NCI-H526 treated with DMSO at 0.1 percent for 48 hours (cell line): ENCODE data around the gene MCF2L2.
"Not testable (repeated sequence)": the region's sequence is repeated elsewhere in the genome, so short reads cannot be mapped to it uniquely, and the experiment has no call there.

Experiments used
- DNase-seq: peaks from one replicate; lab custom pipeline; 2025; lab: John Stamatoyannopoulos, UW

MCF2L2 gene

DNA sequence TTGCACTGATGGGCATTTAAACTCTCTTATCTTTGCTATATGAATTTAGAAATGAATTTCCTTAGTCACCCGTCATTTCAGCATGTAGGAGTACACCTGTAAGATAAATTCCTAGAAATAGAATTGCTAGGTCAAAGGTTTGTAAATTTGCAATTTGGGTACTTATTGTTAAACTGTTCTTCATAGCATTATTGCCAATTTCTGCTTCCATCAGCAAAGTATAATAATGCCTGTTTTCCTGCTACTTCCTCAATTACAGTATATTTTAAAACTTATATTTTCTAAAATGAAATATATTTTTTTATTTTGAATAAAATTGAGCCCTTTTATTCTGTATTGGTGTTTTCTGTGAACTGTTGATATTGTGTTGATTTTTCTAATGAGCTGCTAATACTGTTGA is 16.3 kb upstream of the MCF2L2 start:
- no peak for DNase-seq

- no peak for DNase-seq
These were observed 15.3 kb upstream of the MCF2L2 start for GRCh38 chr3:183443395-183444385.

- DNase-seq: no peak
These were observed 14.6 kb upstream of the MCF2L2 start for GRCh38 chr3:183442994-183443393.

GRCh38 chr3:183440521-183440920 is 12.1 kb upstream of the MCF2L2 start:
- not testable (repeated sequence) for DNase-seq

DNA sequence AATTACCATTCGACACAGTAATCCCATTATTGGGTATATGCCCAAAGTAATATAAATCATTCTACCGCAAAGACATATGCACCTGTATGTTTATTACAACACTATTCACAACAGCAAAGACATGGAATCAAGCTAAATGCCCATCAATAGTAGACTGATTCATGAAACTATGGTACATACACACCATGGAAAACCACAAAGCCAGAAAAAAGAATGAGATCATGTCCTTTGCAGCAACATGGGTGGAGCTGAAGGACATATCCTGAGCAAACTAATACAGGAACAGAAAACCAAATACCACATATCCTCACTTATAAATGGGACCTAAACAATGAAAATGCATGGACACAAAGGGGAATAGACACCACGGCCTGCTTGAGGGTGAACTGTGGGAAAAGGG is 11.1 kb upstream of the MCF2L2 start:
- DNase-seq: no peak

GRCh38 chr3:183438735-183439134 is 10.3 kb upstream of the MCF2L2 start:
- DNase-seq: no peak

- DNase-seq: no peak
These were observed 9.5 kb upstream of the MCF2L2 start for GRCh38 chr3:183437666-183438564.

- no peak for DNase-seq
These were observed 8.6 kb upstream of the MCF2L2 start for GRCh38 chr3:183437061-183437460.

DNA sequence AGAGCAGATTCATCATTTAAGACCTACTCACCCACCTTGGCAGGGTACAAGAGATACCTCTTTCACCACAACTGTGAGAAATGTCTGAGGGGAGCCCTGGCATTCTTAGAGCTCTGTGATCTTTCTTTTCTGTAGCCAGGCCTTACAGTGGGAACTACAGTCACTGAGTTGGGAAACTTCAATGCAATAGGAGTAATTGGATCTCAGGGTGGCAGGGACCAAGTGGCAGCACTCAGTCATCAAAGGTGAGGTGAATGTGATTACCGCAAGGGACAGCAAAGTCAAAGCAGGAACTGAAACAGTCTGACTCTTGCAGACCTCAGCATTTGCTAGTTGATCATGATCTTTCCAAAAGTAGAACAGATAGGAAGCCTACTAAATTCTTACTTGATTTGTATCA is 7.2 kb upstream of the MCF2L2 start:
- DNase-seq: no peak

GRCh38 chr3:183434992-183435391 is 6.6 kb upstream of the MCF2L2 start:
- DNase-seq: no peak

GRCh38 chr3:183434503-183434902 is 6.1 kb upstream of the MCF2L2 start:
- no peak for DNase-seq

DNA sequence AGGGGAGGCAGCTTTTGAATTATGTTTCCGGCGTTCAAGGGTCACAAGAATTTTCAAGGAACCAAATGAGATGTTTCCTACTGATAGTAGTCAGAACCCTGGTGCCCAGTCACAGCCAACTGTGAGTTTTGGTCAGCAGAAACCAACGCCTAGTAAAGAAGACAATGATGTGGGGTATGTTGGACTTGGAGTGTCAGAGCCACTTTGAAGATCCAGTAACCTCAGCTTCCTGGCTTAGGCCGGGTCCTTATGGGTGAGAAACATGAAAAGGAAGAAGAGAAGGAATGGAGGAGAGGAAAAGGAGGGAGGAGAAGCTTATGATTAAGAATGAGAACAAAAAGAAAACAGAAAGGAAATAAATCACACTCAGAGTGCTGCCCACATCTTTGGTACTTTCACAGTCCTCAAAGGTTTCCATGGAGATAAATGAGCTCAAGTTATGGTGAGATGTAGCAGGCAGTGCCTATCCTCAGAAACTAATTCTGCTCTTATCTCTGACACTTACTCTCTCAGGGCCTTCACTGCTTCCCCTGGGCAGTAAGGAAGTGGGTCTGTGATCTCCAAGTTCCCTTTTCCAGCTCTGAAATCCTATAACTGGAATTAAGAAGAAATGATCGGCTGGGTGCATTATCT is 2.0 kb upstream of the MCF2L2 start:
- DNase-seq: no peak

DNA sequence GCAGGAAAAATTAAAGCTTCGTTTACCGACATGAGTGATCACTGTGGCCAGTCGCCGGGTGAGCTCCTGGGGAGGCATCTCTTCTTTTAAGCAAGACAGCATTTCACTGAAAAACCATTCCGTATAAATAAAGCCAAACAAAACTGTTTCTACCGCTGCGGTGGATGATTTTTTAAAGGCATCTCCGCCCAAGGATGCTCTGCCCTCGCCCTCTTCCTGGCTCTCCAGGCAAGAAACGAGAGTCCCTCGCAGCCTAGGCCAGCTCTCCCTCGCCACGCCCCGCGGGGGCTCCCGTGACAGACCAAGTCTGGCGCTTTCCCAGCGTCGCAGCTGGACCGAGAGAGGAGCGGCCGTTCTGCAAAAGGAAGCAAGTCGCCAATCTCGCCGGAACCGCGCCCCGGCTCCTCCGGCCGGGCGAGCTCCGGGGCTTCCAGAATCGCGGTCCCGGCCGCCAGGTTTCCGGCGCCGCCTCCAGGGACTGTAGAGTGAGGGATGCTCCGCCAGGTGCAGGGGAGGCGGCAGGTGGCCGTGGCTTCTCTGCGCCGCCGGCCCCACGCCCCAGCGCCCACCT is 458 bp downstream of the MCF2L2 start:
- DNase-seq: peak; percentile 75

GRCh38 chr3:183427196-183427875 is 1.1 kb downstream of the MCF2L2 start:
- peak; percentile 24 for DNase-seq

DNA sequence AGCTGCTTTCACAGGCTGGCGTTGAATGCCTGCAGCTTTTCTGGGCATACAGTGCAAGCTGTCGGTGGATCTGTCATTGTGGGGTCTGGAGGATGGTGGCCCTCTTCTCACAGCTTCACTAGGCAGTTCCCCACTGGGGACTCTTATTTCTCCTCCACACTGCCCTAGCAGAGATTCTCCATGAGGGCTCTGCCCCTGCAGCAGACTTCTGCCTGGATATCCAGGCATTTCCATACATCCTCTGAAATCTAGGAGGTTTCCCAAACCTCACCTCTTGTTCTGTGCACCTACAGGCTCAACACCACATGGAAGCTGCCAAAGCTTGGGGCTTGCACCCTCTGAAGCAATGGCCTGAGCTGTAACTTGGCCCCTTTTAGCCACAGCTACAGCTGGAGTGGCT is 9.6 kb downstream of the MCF2L2 start:
- not testable (repeated sequence) for DNase-seq

- no peak for DNase-seq
These were observed 17.1 kb downstream of the MCF2L2 start for GRCh38 chr3:183411216-183411922.

- DNase-seq: no peak
These were observed 17.7 kb downstream of the MCF2L2 start for GRCh38 chr3:183410759-183411158.

- DNase-seq: no peak
These were observed 18.1 kb downstream of the MCF2L2 start for GRCh38 chr3:183410280-183410679.

GRCh38 chr3:183409219-183409618 is 19.2 kb downstream of the MCF2L2 start:
- no peak for DNase-seq

DNA sequence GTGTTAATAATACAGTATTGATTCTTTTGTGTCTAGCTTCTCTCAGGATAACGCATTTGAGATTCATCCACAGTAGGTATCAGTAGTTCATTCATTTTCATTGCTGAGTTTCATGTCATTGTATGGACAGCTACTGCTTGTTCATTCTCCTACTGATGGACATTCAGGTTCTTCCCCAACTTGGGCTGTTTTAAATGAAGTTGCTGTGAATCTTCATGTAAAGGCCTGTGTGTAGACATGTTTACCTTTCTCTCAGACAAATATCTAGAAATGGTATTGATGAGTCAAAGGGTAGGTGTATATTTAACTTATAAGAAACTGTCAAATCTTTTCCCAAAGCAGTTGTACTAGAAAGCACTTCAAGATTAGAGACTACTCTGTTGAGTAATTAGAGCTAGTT is 26.7 kb downstream of the MCF2L2 start:
- DNase-seq: no peak

DNA sequence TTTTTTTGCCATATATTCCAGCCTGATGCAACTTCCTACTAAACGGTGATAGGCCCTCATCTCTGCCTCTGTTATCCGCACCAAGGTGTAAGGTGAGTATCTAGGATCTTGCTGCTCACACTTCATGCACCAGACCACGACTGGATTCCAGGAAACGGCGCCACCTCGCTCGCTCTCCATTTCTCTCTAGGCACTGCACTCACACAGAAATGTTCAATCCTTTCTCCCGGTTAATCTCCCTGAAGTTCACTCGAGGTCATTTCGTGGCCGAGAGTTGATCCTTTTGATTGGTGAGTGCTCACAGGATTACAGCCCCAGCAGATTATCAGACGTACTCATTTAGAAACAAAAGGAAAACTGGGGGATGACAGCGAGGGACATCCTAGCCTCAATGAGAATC is 28.1 kb downstream of the MCF2L2 start:
- DNase-seq: no peak
